Neural cell (in vitro differentiated cells): ENCODE measurements around the gene FUT9. TPM values are rescaled to one million over a fixed set of nuclear protein-coding genes. Genes with fewer than 3 reads are reported as not detected.

Experiments used
- H2AFZ ChIP-seq: fragments of 200-600, 300-800 bp; sonication (generic), shearing (Covaris generic); 2 replicates; pipeline ENCODE4 v1.6.0; 2014; ENCODE audit warnings: low read depth, mild to moderate bottlenecking, antibody characterized with exemption, low read length, moderate library complexity
- H3F3A ChIP-seq: fragments of 200-600 bp; shearing (Covaris generic); 2 replicates; pipeline ENCODE4 v1.6.1; 2016; ENCODE audit warnings: mild to moderate bottlenecking, moderate library complexity, mixed read lengths, antibody characterized with exemption, low read length; ENCODE audit not compliant: insufficient read depth, poor library complexity, severe bottlenecking
- H3K27ac ChIP-seq: fragments of 200-600, 300-800 bp; sonication (generic), shearing (Covaris generic); 2 replicates; pipeline ENCODE4 v1.5.1; 2014; ENCODE audit warnings: mild to moderate bottlenecking, low read length, moderate library complexity
- H3K27me3 ChIP-seq: fragments of 300-800, 200-600 bp; sonication (generic), shearing (Covaris generic); 2 replicates; pipeline ENCODE4 v1.6.0; 2014; ENCODE audit warnings: mild to moderate bottlenecking, low read depth, low read length, moderate library complexity; ENCODE audit not compliant: insufficient read depth
- H3K36me3 ChIP-seq: fragments of 300-800, 200-600 bp; sonication (generic), shearing (Covaris generic); 2 replicates; pipeline ENCODE4 v1.5.1; 2014; ENCODE audit warnings: mild to moderate bottlenecking, antibody characterized with exemption, low read length, moderate library complexity; ENCODE audit not compliant: insufficient read depth
- H3K4me2 ChIP-seq: fragments of 300-800, 200-600 bp; sonication (generic), shearing (Covaris generic); 2 replicates; pipeline ENCODE4 v1.6.0; 2014; ENCODE audit warnings: mild to moderate bottlenecking, low read length
- H3K4me3 ChIP-seq: fragments of 300-800, 200-600 bp; sonication (generic), shearing (Covaris generic); 2 replicates; pipeline ENCODE4 v1.5.1; 2014; ENCODE audit warnings: mild to moderate bottlenecking, low read length, moderate library complexity
- H3K79me2 ChIP-seq: fragments of 200-600 bp; shearing (Covaris generic); replicated peaks from 2 replicates; pipeline ENCODE4 v1.6.0; 2014; ENCODE audit warnings: mild to moderate bottlenecking, low read length, moderate library complexity; ENCODE audit not compliant: insufficient read depth
- H3K9ac ChIP-seq: fragments of 300-800, 200-600 bp; sonication (generic), shearing (Covaris generic); 2 replicates; pipeline ENCODE4 v1.6.1; 2016; ENCODE audit warnings: mild to moderate bottlenecking, low read length, mixed read lengths
- H3K9me2 ChIP-seq: fragments of 200-600 bp; shearing (Covaris generic); 2 replicates; pipeline ENCODE4 v1.6.1; 2016; ENCODE audit warnings: mild to moderate bottlenecking, low read length, mixed read lengths; ENCODE audit not compliant: insufficient read depth
- H3K9me3 ChIP-seq: fragments of 200-600, 300-800 bp; sonication (generic), shearing (Covaris generic); 2 replicates; pipeline ENCODE4 v1.6.1; 2016; ENCODE audit warnings: mild to moderate bottlenecking, mixed run types, low read length, moderate library complexity, mixed read lengths
- H4K20me1 ChIP-seq: fragments of 200-600 bp; shearing (Covaris generic); 2 replicates; pipeline ENCODE4 v1.6.1; 2016; ENCODE audit warnings: mild to moderate bottlenecking, mixed run types; ENCODE audit not compliant: insufficient read depth
- CTCF ChIP-seq: fragments of 450-650 bp; IDR thresholded peaks from 2 replicates; pipeline ENCODE4 v1.5.1; 2014; ENCODE audit warnings: antibody characterized with exemption, mild to moderate bottlenecking, moderate library complexity; ENCODE audit not compliant: poor library complexity, severe bottlenecking
- EP300 ChIP-seq: fragments of 450-650 bp; conservative IDR thresholded peaks from 2 replicates; pipeline ENCODE4 v1.6.1; 2014; ENCODE audit warnings: antibody characterized with exemption, mild to moderate bottlenecking, moderate library complexity; ENCODE audit not compliant: poor library complexity, severe bottlenecking
- EZH2 ChIP-seq: fragments of 200-600, 300-800 bp; shearing (Covaris generic), sonication (generic); IDR thresholded peaks from 2 replicates; pipeline ENCODE4 v1.6.1; 2014; ENCODE audit warnings: antibody characterized with exemption, low read length, borderline replicate concordance, mild to moderate bottlenecking; ENCODE audit not compliant: insufficient read depth, poor library complexity, severe bottlenecking
- MXI1 ChIP-seq: fragments of 450-650 bp; conservative IDR thresholded peaks from 2 replicates; pipeline ENCODE4 v1.6.1; 2014; ENCODE audit warnings: antibody characterized with exemption, mild to moderate bottlenecking; ENCODE audit not compliant: poor library complexity, severe bottlenecking
- POLR2AphosphoS5 ChIP-seq: IDR thresholded peaks from 2 replicates; pipeline ENCODE4 v1.6.1; 2012
- RAD21 ChIP-seq: fragments of 450-650 bp; conservative IDR thresholded peaks from 2 replicates; pipeline ENCODE4 v1.6.1; 2014; ENCODE audit warnings: antibody characterized with exemption, mild to moderate bottlenecking, moderate library complexity
- SMC3 ChIP-seq: fragments of 450-650 bp; conservative IDR thresholded peaks from 2 replicates; pipeline ENCODE4 v1.6.1; 2014; ENCODE audit warnings: antibody characterized with exemption, mild to moderate bottlenecking, moderate library complexity; ENCODE audit not compliant: poor library complexity
- TAF1 ChIP-seq: IDR thresholded peaks from 2 replicates; pipeline ENCODE4 v1.6.1; 2012; ENCODE audit warnings: low read depth
- polyA plus RNA-seq: library from polyadenylated mRNA; depleted of rRNA; stranded (reverse); fragments of >200 nt; gene quantifications from 2 replicates; pipeline ENCODE4 v1.2.3, GENCODE V29; 2014
- TF ChIP-seq, protein P1 (sequence below): IDR thresholded peaks from 2 replicates; pipeline ENCODE4 v1.6.1; 2012; ENCODE audit warnings: borderline replicate concordance

The FUT9 gene
- polyA plus RNA-seq, 1 donor from 2014 or later = 18.5 TPM

- Histone ChIP-seq H3K4me2 (peak overlapping the region; percentile 69), H3K9me2 (no peaks in the 10 kb centered on the region), H4K20me1 (no peaks in the 10 kb centered on the region), H3K27me3 (no peaks in the 10 kb centered on the region), H3K79me2 (peaks cover 14% of the 10 kb centered on the region), H3K4me3 (peak overlapping the region; percentile 81), H3F3A (no peaks in the 10 kb centered on the region), H3K9ac (no peak overlapping the region), H3K36me3 (no peaks in the 10 kb centered on the region), H3K27ac (no peak overlapping the region), H3K9me3 (no peaks in the 10 kb centered on the region), H2AFZ (no peak overlapping the region)
- TF ChIP-seq EZH2 = no peak
- TF ChIP-seq, protein P1, sequence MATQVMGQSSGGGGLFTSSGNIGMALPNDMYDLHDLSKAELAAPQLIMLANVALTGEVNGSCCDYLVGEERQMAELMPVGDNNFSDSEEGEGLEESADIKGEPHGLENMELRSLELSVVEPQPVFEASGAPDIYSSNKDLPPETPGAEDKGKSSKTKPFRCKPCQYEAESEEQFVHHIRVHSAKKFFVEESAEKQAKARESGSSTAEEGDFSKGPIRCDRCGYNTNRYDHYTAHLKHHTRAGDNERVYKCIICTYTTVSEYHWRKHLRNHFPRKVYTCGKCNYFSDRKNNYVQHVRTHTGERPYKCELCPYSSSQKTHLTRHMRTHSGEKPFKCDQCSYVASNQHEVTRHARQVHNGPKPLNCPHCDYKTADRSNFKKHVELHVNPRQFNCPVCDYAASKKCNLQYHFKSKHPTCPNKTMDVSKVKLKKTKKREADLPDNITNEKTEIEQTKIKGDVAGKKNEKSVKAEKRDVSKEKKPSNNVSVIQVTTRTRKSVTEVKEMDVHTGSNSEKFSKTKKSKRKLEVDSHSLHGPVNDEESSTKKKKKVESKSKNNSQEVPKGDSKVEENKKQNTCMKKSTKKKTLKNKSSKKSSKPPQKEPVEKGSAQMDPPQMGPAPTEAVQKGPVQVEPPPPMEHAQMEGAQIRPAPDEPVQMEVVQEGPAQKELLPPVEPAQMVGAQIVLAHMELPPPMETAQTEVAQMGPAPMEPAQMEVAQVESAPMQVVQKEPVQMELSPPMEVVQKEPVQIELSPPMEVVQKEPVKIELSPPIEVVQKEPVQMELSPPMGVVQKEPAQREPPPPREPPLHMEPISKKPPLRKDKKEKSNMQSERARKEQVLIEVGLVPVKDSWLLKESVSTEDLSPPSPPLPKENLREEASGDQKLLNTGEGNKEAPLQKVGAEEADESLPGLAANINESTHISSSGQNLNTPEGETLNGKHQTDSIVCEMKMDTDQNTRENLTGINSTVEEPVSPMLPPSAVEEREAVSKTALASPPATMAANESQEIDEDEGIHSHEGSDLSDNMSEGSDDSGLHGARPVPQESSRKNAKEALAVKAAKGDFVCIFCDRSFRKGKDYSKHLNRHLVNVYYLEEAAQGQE = no peak
- no peak for TF ChIP-seq EP300
- TF ChIP-seq TAF1 = no peak
- TF ChIP-seq CTCF = no peak
- TF ChIP-seq POLR2AphosphoS5 = no peak
- no peak for TF ChIP-seq MXI1
- TF ChIP-seq RAD21 = no peak
Observed at GRCh38 chr6:96013531-96013930, 2.2 kb upstream of the FUT9 start.

DNA sequence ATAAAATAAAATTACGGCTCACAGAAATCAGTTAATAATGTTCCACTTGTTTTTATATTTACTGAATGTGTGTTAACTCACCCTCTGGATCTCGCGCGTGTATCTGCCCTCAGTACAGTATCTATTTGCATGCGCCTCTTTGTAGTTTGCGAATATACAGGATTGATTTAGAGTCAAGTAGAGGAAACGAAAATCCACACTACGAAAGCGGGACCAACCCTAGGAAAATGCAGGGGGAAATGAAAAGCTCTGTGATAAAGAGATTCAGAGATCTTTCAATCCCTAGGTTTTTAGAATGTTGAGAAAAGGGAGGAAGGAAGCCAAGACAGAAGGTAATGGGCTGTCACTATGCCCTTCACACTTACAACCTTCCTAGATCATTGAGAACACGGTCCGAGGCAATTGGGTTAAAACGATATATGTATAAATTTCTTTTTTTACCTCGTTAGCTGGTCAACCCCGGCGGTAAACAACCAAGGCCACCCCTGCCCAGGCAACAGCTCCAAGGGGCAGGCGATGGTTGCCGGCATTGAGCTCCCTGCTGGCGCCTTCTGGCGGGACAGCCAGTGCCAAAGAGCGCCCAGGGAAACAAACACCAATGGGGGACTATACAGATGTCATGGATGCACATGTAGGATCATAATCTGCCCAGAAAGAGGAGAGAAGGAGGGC is 792 bp upstream of the FUT9 start:
- Histone ChIP-seq H2AFZ (peak overlapping the region; percentile 87), H3K9me2 (no peaks in the 10 kb centered on the region), H3K79me2 (peaks cover 26% of the 10 kb centered on the region), H4K20me1 (no peaks in the 10 kb centered on the region), H3K9me3 (no peaks in the 10 kb centered on the region), H3K27me3 (no peaks in the 10 kb centered on the region), H3K9ac (peak overlapping the region; percentile 84), H3K27ac (peak overlapping the region; percentile 84), H3K4me2 (peak overlapping the region; percentile 69), H3K36me3 (no peaks in the 10 kb centered on the region), H3F3A (no peaks in the 10 kb centered on the region), H3K4me3 (peak overlapping the region; percentile 81)
- TF ChIP-seq EP300 = peak; percentile 8
- TF ChIP-seq, protein P1 = peak; percentile 30
- TF ChIP-seq MXI1 = no peak
- TF ChIP-seq CTCF = peak; percentile 57
- no peak for TF ChIP-seq TAF1
- TF ChIP-seq SMC3 = peak; percentile 62
- peak; percentile 54 for TF ChIP-seq RAD21
